HL-60/S4 treated with retinoic acid at 250 ng/mL for 4 days and 3 days (cell line): ENCODE results near the gene RBM17.

ENCODE experiments used
- in situ Hi-C: fragments of 300-500 bp; cut with MboI; formaldehyde crosslinking; loops from 2 replicates; pipeline ENCODE4 v1.7.0; 2022; ENCODE audit warnings: low sequenced_read_pairs

RBM17 gene

GRCh38 chr10:6077071-6077675, 11.7 kb upstream of the RBM17 start:
- in situ Hi-C loops = no loop called here

- in situ Hi-C loops = no loop called here
These were observed 9.8 kb upstream of the RBM17 start for GRCh38 chr10:6079044-6079443.

DNA sequence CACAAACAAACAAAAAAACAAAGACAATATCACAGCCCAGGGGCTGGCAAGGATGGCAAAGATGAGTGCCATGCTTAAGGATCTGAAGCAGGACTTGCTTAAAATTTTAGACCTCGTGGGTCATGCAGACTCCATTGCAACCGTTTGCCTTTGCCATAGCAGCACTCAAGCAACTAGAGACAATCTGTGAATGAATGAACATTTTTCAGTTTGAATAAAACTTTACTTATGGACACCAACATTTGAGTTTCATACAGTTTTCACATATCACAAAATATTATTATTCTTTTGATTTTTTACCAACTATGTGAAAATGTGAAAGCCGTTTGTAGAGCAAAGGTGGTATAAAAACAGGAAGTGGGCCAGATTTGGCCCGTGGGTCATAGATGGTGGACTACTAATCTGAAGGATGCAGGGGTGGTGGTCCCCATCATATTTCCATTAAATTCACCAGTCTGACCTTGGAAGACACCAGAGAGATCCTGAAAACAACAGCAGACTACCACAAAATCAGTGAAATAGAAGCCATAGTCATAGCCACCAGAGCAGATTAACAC, 8.3 kb upstream of the RBM17 start:
- in situ Hi-C loops = no loop called here

DNA sequence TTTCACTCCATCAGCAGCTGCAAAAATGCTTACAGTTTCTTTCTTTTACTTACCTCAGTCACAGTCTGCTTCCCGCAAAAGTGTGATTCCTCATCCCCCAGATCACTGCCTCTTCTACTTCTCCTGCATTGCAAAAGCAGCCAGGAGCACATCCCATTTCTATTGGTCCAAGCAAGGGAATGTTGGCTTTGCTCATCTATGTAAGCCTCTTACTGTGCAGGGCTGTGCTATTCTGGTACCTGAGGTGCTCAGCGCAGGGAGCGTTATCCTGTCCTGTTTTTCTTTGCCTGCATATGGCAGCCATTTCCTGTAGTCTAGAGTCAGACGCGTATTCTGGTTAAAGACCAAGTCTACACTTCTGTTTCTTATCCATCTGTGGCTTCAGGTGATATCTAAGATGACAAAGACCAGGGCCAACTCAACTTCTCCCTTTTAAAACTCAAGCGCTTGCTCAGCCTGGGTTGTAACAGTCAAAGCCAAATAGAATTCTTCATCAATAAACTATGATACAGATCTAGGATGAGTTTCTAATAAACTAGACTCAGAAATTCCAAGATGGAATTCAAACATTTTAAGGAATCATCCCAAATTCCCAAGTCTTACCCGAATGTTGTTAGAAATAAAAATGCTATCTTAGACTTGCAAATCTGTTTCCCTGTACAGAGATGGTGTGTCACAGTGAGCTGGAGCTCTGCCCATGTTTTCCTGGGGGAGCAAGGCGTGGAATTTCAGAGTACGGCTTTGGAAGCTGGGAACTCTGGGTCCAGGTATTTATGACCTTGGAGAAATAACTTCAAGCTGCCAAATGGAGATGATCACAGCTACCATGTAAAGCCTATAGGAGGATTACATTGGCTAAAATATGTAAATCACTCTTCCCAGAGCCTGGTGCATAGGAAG, 6.1 kb upstream of the RBM17 start:
- in situ Hi-C loops = no loop called here

DNA sequence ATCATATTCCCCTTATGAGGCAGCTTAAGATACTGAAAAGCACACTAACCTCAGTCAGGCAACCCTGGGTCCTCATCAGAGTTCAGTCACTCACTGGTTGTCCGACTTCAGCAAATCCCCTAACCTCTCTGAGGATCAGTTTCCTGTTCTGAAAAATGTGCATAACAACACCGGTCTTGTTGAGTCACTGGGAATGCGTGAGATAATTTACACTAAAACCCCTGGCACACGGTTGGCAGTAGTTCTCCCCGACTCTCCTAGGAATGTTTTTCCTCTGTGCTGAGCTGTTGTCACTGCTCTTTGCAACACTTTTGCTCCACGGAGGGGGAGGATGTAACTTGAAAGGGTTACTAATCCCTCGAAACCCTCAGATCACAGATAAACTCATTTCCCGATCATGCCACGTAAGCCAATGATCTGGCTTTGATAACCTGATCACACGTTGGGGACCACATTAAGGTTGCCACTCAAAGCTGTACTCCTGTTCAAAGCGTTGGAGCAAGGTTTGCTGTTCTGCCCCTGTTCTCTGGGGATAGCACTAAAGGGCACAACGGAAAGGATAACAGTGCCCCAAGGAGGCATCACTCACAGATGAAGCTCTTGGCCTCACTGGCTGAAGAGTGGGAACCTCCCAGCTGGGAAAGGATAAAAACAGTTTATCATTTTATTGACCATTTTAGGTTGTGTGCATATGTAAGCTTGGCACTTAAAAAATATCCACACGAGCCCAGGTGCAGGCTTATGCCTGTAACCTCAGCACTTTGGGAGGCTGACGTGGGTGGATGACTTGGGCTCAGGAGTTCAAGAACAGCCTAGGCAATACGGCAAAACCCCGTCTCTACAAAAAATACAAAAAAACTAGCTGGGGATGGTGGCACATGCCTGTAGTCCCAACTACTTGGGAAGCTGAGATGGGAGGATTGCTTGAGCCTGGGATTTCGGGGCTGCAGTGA, 5.0 kb upstream of the RBM17 start:
- in situ Hi-C loops = no loop called here

DNA sequence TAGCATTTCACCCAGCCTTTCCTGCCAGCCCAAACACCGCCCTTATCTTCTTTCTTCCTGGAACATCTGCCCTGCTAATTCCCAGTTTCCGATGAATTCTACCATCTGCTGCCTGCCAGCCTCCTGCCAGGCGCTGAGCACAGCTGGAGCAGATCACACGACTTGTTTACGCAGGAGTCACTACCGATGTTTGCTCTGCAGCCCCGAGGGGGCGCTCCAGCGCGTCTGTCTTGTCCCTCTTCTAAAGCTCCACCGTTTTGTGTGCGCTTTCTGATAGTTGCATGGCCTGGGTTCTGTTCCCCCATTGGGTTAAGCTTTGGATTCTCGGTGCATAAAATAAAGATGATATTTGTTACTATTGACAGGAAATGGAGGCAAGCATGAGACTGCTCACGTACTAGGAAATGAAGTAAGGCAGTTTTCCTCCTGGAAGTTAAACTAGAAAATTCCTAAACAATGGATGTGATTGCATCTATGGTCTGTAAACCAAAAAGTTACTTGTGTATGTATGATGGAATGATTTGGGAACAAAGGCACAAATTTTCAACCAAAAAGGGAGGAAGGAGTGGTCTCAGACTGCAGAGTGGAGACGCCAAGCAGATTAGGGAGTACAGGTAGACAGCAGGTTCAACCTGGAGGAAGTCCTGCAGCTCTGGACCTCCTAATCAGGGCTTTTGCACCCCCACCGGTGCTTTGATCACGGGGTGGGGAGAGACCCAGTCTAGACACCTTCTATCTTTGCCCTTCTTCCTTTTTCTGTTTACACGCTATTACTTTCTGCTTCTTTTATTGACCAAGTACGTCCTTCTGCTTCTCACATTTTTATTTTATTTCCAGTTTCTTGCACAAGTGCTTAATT, 2.2 kb upstream of the RBM17 start:
- in situ Hi-C loops = no loop called here

- in situ Hi-C loops = no loop called here
These were observed 743 bp downstream of the RBM17 start for GRCh38 chr10:6089334-6090219.

DNA sequence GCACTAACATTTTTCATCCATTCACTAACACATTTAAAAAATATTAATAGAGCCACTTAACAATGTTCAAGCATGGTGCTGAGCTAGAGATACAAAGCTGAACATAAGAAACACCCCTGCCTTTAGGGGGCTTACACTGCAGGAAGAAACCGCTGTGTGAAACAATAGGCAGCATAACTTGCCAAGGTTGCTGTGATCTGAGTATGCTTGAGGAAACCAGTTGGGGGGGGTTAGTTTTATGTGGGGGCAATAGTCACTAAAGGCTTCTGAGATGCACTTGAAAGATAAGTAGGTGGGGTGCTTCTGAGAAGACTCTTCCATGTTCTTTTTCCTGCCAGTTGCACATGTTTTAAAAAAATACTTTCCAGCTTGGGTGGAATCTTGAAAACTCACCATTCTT, 2.8 kb downstream of the RBM17 start:
- in situ Hi-C loops = no loop called here

DNA sequence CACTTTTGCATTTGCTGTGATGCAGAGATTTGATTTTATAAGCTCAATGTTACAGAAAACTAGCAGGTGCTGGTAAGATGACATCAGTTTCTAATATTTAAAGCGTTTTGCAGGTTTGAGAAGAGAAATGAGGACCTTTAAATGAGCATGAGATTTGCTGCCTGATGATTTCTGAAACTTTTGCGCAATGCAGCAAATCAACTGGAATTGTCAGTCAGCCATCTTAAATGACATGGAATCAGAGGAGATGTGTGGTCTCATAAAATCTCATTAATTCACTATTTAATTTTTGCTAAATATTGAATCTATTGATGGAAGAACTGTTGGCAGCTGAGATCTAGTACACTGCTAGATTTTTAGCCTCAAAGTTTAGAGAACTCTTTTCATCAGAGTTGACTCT, 3.9 kb downstream of the RBM17 start:
- in situ Hi-C loops = no loop called here

DNA sequence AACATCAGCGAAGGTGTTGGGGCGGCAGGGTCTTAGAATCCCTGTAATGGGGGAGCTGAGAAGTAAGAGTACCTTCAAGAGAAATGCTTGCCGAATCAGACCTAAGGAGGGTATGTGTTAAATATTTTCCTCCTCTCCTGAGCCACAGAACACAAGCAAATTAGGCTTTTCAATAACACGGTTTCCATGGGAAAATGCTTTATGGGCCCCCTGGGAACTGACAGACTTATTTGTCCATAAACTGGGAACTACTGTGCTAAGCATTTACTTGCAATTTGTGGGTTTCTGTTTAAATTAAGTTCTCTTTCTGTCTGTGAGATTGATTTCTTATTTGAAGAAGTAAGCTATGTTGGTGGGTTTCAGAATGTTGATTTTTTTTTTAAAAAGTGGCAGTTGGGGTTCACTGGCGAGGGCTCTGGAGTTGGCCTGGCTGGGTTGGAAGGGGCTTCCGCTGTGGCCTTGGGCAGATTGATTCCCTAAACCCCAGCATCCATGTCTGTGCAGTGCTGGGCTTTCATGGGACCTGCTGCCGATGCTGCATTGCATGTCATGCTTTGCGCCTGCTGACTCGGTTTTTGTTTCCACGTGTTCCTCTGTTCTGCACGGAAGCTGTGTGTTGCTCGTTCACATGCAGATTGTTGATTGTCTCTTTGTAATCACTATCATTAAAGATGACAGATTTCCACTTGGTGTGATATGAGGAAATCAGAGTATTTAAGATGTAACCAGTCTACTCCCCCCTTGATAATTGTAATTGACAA, 7.2 kb downstream of the RBM17 start:
- in situ Hi-C loops = no loop called here

DNA sequence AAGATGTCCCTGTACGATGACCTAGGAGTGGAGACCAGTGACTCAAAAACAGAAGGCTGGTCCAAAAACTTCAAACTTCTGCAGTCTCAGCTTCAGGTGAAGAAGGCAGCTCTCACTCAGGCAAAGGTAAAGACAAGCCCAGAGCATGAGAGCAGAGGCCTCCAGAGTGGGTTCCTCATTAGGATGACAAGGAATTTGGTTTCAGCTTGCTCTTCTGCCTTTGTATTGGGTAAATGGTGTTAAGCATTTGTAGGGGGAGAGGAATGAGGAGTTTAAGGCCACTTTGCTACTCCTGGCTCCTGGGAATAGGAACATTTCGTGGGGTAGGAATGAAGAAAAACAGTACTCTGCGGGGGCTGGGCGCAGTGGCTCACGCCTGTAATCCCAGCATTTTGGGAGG, 8.2 kb downstream of the RBM17 start:
- in situ Hi-C loops = no loop called here

- in situ Hi-C loops = no loop called here
These were observed 9.3 kb downstream of the RBM17 start for GRCh38 chr10:6098156-6098555.

DNA sequence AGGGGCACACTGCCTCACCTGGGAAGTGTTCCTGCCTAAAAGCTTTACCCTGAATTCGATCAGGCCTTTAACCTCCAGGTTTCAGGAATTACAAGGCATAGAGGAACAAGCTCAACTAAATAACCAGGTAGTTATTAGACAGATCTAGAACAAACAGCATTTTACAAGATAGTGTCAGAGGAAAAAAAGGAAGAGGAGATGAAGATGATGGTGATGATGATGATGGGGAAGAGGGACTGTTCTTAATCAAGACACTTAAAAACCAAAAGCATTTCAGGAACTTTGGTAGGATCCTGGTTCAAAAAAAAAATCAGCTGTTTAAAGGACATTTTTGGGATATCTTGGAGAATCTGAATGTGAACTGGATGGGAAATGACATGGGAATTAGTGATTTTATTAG, 11.5 kb downstream of the RBM17 start:
- in situ Hi-C loops = loop anchor here (10.0 to 25.0 kb wide), 2 partner anchors 314 to 562 kb away; no protein-coding TSS in a partner anchor

- in situ Hi-C loops = loop anchor here (10.0 to 25.0 kb wide), 2 partner anchors 314 to 561 kb away; no protein-coding TSS in a partner anchor
These were observed 12.3 kb downstream of the RBM17 start for GRCh38 chr10:6101181-6101580.

GRCh38 chr10:6102128-6102527, 13.3 kb downstream of the RBM17 start:
- in situ Hi-C loops = loop anchor here (10.0 to 25.0 kb wide), 2 partner anchors 313 to 560 kb away; no protein-coding TSS in a partner anchor

DNA sequence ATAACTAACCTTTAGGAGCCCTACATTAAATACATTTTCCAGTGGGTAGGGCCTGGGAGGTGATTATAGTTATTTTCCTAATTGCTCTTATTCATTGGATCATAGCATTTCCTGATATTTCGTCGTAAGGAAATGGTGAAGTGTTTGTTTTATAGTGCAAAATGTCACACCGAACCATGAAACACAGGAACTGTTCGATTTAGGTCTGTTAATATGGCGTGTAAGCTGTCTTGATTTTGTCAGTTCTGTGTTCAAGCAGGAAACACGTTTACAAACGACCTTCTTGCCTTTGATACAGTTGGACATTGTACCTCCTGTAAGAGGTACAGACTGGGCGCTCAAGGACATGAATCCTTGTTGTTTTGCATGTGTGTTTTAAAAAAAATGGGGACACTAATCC, 14.8 kb downstream of the RBM17 start:
- in situ Hi-C loops = loop anchor here (10.0 to 25.0 kb wide), 2 partner anchors 311 to 559 kb away; no protein-coding TSS in a partner anchor

DNA sequence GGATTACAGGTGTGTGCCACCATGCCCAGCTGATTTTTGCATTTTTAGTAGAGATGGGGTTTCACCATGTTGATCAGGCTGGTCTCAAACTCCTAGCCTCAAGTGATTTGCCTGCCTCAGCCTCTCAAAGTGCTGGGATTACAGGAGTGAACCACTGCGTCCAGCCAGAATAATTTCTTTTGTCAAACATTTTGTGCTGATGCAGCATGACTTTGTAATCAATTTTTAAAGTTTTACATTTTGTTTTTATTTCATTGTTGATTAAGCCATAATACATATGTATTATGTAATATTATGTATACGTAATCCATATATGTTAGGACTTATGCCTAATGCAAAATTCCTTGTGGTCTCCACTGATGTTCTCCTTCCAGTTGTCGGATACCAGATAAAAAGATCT, 18.8 kb downstream of the RBM17 start:
- in situ Hi-C loops = loop anchor here (10.0 to 25.0 kb wide), 2 partner anchors 307 to 555 kb away; no protein-coding TSS in a partner anchor

GRCh38 chr10:6108072-6108471, 19.2 kb downstream of the RBM17 start:
- in situ Hi-C loops = loop anchor here (10.0 to 25.0 kb wide), 2 partner anchors 307 to 554 kb away; no protein-coding TSS in a partner anchor
